HepG2 (cell line): ENCODE results near the gene NOXA1. TPM values are rescaled to one million over a fixed set of nuclear protein-coding genes. Genes with fewer than 3 reads are reported as not detected.

Experiments used
- ADNP ChIP-seq: sonication (generic); formaldehyde crosslinking; IDR thresholded peaks from 2 replicates; pipeline ENCODE4 v1.4.0; 2020; ENCODE audit warnings: missing genetic modification reagents
- ARHGAP35 ChIP-seq: sonication (generic); formaldehyde crosslinking; IDR thresholded peaks from 2 replicates; pipeline ENCODE4 v1.9.0; 2022; ENCODE audit warnings: mild to moderate bottlenecking, inconsistent platforms, moderate library complexity, missing genetic modification reagents, borderline replicate concordance
- ARNT2 ChIP-seq: sonication (generic); formaldehyde crosslinking; IDR thresholded peaks from 2 replicates; pipeline ENCODE4 v1.8.0; 2022; ENCODE audit warnings: mild to moderate bottlenecking, low read depth, missing genetic modification reagents, moderate library complexity
- CREB1 ChIP-seq, 2 experiments: fragments of 450-650 bp in 1 of 2; IDR thresholded peaks; 2 replicates each; pipeline ENCODE4 v1.6.1; 2016 to 2017; ENCODE audit warnings: control low read depth in 1 of 2, mild to moderate bottlenecking in 1 of 2, missing compliant biosample characterization in 1 of 2, missing genetic modification characterization in 1 of 2
- EHMT2 ChIP-seq: fragments of 200-600 bp; sonication (generic); IDR thresholded peaks from 2 replicates; pipeline ENCODE4 v1.7.0; 2017; ENCODE audit warnings: antibody characterized with exemption, low read depth, low read length, borderline replicate concordance
- FOXA1 ChIP-seq, 2 experiments: fragments of 450-650 bp in 1 of 2; sonication (generic) in 1 of 2; formaldehyde crosslinking in 1 of 2; IDR thresholded peaks; 2 replicates each; pipeline versions ENCODE4 v1.4.0 to v1.6.1; 2016 to 2020; ENCODE audit warnings: missing genetic modification reagents in 1 of 2
- FOXA3 ChIP-seq: IDR thresholded peaks from 2 replicates; pipeline ENCODE4 v1.6.1; 2016; ENCODE audit warnings: missing genetic modification reagents, missing compliant biosample characterization
- HNRNPH1 ChIP-seq: fragments of 200-400 bp; formaldehyde crosslinking; optimal IDR thresholded peaks from 2 replicates; pipeline ENCODE3; 2017; ENCODE audit warnings: mild to moderate bottlenecking, low read depth, low read length
- JUN ChIP-seq: sonication (generic); formaldehyde crosslinking; IDR thresholded peaks from 2 replicates; pipeline ENCODE4 v1.4.0; 2020; ENCODE audit warnings: mild to moderate bottlenecking, missing genetic modification reagents
- LBX2 ChIP-seq: sonication (generic); formaldehyde crosslinking; IDR thresholded peaks from 2 replicates; pipeline ENCODE4 v1.5.0; 2020; ENCODE audit warnings: missing genetic modification reagents, mild to moderate bottlenecking, borderline replicate concordance
- MAFF ChIP-seq: IDR thresholded peaks from 2 replicates; pipeline ENCODE4 v1.6.1; 2011; ENCODE audit warnings: low read depth, low read length, improper control_type of control experiment
- MLLT10 ChIP-seq: sonication (generic); formaldehyde crosslinking; IDR thresholded peaks from 2 replicates; pipeline ENCODE4 v1.4.0; 2020; ENCODE audit warnings: missing genetic modification reagents
- MNT ChIP-seq: fragments of 450-650 bp; IDR thresholded peaks from 2 replicates; pipeline ENCODE4 v1.6.1; 2016
- MYC ChIP-seq: sonication (generic); formaldehyde crosslinking; IDR thresholded peaks from 2 replicates; pipeline ENCODE4 v1.9.0; 2021; ENCODE audit warnings: missing genetic modification reagents, borderline replicate concordance
- PCBP1 ChIP-seq: fragments of 200-400 bp; formaldehyde crosslinking; IDR thresholded peaks from 2 replicates; pipeline ENCODE4 v1.6.1; 2017; ENCODE audit warnings: mild to moderate bottlenecking, low read depth, low read length, borderline replicate concordance
- RXRB ChIP-seq: IDR thresholded peaks from 2 replicates; pipeline ENCODE4 v1.6.1; 2016; ENCODE audit warnings: borderline replicate concordance, missing genetic modification reagents, missing compliant biosample characterization
- TBL1XR1 ChIP-seq: fragments of 150-350 bp; IDR thresholded peaks from 2 replicates; pipeline ENCODE4 v1.6.1; 2014; ENCODE audit warnings: borderline replicate concordance, low read length; ENCODE audit not compliant: partially characterized antibody
- TBX3 ChIP-seq: fragments of 450-650 bp; IDR thresholded peaks from 2 replicates; pipeline ENCODE4 v1.6.1; 2017; ENCODE audit warnings: antibody characterized with exemption, mild to moderate bottlenecking, inconsistent platforms, borderline replicate concordance
- U2AF1 ChIP-seq: fragments of 200-400 bp; formaldehyde crosslinking; optimal IDR thresholded peaks from 2 replicates; pipeline ENCODE3; 2017; ENCODE audit warnings: mild to moderate bottlenecking, low read depth, low read length
- WIZ ChIP-seq: sonication (generic); formaldehyde crosslinking; IDR thresholded peaks from 2 replicates; pipeline ENCODE4 v1.5.1; 2020; ENCODE audit warnings: mild to moderate bottlenecking, missing genetic modification reagents
- XRCC5 ChIP-seq: fragments of 200-400 bp; formaldehyde crosslinking; optimal IDR thresholded peaks from 2 replicates; pipeline ENCODE3; 2017; ENCODE audit warnings: mild to moderate bottlenecking, low read length
- ZBTB3 ChIP-seq: sonication (generic); formaldehyde crosslinking; IDR thresholded peaks from 2 replicates; pipeline ENCODE4 v1.4.0; 2020; ENCODE audit warnings: low read depth, mild to moderate bottlenecking, moderate library complexity, missing genetic modification reagents, borderline replicate concordance
- ZMYM3 ChIP-seq: sonication (generic); formaldehyde crosslinking; IDR thresholded peaks from 2 replicates; pipeline ENCODE4 v1.5.1; 2020; ENCODE audit warnings: mild to moderate bottlenecking, missing genetic modification reagents
- ZNF121 ChIP-seq: sonication (generic); formaldehyde crosslinking; IDR thresholded peaks from 2 replicates; pipeline ENCODE4 v1.5.0; 2020; ENCODE audit warnings: mild to moderate bottlenecking, missing genetic modification reagents
- ZNF138 ChIP-seq: sonication (generic); formaldehyde crosslinking; IDR thresholded peaks from 2 replicates; pipeline ENCODE4 v1.5.0; 2020; ENCODE audit warnings: mild to moderate bottlenecking, low read depth, missing genetic modification reagents
- ZNF510 ChIP-seq: sonication (generic); formaldehyde crosslinking; IDR thresholded peaks from 2 replicates; pipeline ENCODE4 v1.4.0; 2020; ENCODE audit warnings: low read depth, mild to moderate bottlenecking, missing genetic modification reagents
- ZNF557 ChIP-seq: sonication (generic); formaldehyde crosslinking; IDR thresholded peaks from 2 replicates; pipeline ENCODE4 v1.4.0; 2020; ENCODE audit warnings: missing genetic modification reagents
- polyA plus RNA-seq, 8 experiments: library from polyadenylated mRNA; depleted of rRNA in 3 of 8; stranded (reverse) in 7 of 8; unstranded in 1 of 8; fragments of >200 nt; fragmentation: Illumina TruSeq in 4 of 8; extraction: Trizol in 4 of 8; gene quantifications; 2 replicates each; pipeline versions ENCODE4 v1.2.1 to v1.2.3, GENCODE V29; 2011 to 2016; ENCODE audit warnings: low read depth in 4 of 8, missing spikeins in 1 of 8, mixed read lengths in 1 of 8; ENCODE audit not compliant: insufficient read depth in 1 of 8
- total RNA-seq, 5 experiments: library from RNA; depleted of rRNA; stranded (reverse); fragments of >200 nt; fragmentation: Illumina TruSeq; extraction: Trizol; gene quantifications; 2 replicates each; pipeline ENCODE4 v1.2.3, GENCODE V29; 2016; ENCODE audit warnings: low read depth in 1 of 5
- TF ChIP-seq, protein P1 (sequence below): sonication (generic); formaldehyde crosslinking; IDR thresholded peaks from 2 replicates; pipeline ENCODE4 v1.5.0; 2020; ENCODE audit warnings: mild to moderate bottlenecking, missing genetic modification reagents, borderline replicate concordance

The NOXA1 gene
- total and polyA plus RNA-seq, 2 of the 13 experiments (the other 11 are each of a cell fraction or from before 2014, with no cell fraction given), result 0.78 to 1.2 TPM

- peak; percentile 68; the same call in 1 of the 2 replicates for TF ChIP-seq RXRB (CRISPR knock-in tag)
- TF ChIP-seq FOXA3 (CRISPR knock-in tag), result peak; percentile 27; the same call in 1 of the 2 replicates
- TF ChIP-seq ARNT2 (CRISPR knock-in tag), result peak; percentile 70; the same call in 1 of the 2 replicates
- TF ChIP-seq ZMYM3, result no peak; the same call in 1 of the 2 replicates
- no peak for TF ChIP-seq CREB1 (IDR thresholded peaks at IDR 0.05)
- no peak for TF ChIP-seq CREB1 (CRISPR knock-in tag; IDR thresholded peaks at IDR 0.05)
- TF ChIP-seq JUN (CRISPR knock-in tag), result no peak
- no peak for TF ChIP-seq HNRNPH1
- TF ChIP-seq WIZ (CRISPR knock-in tag), result no peak
- no peak for TF ChIP-seq ZNF510 (CRISPR knock-in tag)
- TF ChIP-seq ZBTB3 (CRISPR knock-in tag), result no peak
- TF ChIP-seq, protein P1, sequence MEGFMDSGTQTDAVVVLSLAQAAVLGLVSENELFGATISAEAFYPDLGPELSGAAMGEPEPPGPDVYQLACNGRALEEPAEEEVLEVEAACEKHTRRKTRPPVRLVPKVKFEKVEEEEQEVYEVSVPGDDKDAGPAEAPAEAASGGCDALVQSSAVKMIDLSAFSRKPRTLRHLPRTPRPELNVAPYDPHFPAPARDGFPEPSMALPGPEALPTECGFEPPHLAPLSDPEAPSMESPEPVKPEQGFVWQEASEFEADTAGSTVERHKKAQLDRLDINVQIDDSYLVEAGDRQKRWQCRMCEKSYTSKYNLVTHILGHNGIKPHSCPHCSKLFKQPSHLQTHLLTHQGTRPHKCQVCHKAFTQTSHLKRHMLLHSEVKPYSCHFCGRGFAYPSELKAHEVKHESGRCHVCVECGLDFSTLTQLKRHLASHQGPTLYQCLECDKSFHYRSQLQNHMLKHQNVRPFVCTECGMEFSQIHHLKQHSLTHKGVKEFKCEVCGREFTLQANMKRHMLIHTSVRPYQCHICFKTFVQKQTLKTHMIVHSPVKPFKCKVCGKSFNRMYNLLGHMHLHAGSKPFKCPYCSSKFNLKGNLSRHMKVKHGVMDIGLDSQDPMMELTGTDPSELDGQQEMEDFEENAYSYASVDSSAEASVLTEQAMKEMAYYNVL (CRISPR knock-in tag), result no peak
- TF ChIP-seq FOXA1 (IDR thresholded peaks at IDR 0.05), result no peak
- no peak for TF ChIP-seq FOXA1 (CRISPR knock-in tag; IDR thresholded peaks at IDR 0.05)
- TF ChIP-seq MNT, result peak; percentile 27; the same call in 1 of the 2 replicates
- TF ChIP-seq LBX2 (CRISPR knock-in tag), result no peak
- TF ChIP-seq MAFF, result no peak
- TF ChIP-seq EHMT2, result no peak
- no peak; the same call in 1 of the 2 replicates for TF ChIP-seq ARHGAP35
- no peak for TF ChIP-seq ZNF138 (CRISPR knock-in tag)
- peak; percentile 30 for TF ChIP-seq XRCC5
- TF ChIP-seq PCBP1, result no peak
- TF ChIP-seq MYC, result peak; percentile 49; the same call in 1 of the 2 replicates
- no peak for TF ChIP-seq U2AF1
- TF ChIP-seq TBX3, result no peak
- TF ChIP-seq MLLT10, result no peak
- peak; percentile 78 for TF ChIP-seq ZNF121 (CRISPR knock-in tag)
- no peak for TF ChIP-seq TBL1XR1
- no peak for TF ChIP-seq ADNP (CRISPR knock-in tag)
- no peak for TF ChIP-seq ZNF557 (CRISPR knock-in tag)
Measured at GRCh38 chr9:137441289-137441934, 18.2 kb downstream of the NOXA1 start, which contains the start of gene ENTPD8 (continued).
